Measurements from ENCODE around the gene ESPL1. TPM values are rescaled to one million over a fixed set of nuclear protein-coding genes. Genes with fewer than 3 reads are reported as not detected.

Gene ESPL1
- total and polyA plus RNA-seq, 2 of the 8 experiments (the other 6 are each of a cell fraction or from before 2014, with no cell fraction given): 31.8 to 52.7 TPM

- H2BK5ac ChIP-seq (ENCODE audit: low read depth, low read length): no peak overlapping the region; the same call in 1 of the 2 replicates
- H2BK120ac ChIP-seq (replicated peaks; ENCODE audit: low read depth, low read length): no peak overlapping the region
- no peaks in the 10 kb centered on the region for H3K79me2 ChIP-seq (ENCODE audit: control insufficient read depth in 1 of 2, insufficient read depth in 2 of 2, low read length in 2 of 2)
- DNase-seq (ENCODE audit: low read depth in 1 of 2, low spot score in 2 of 2): no peak
- 0 out of 2 replicates have a peak overlapping the region, but pooled peaks have one; percentile 19 for H2BK12ac ChIP-seq (ENCODE audit: low read depth, low read length)
- H3K56ac ChIP-seq (replicated peaks; ENCODE audit: insufficient read length, low read depth, low read length): no peak overlapping the region
- peak overlapping the region; percentile 97; the same call in 1 of the 2 replicates for H2BK20ac ChIP-seq (ENCODE audit: low read length)
- no peak overlapping the region for H3K23ac ChIP-seq (ENCODE audit: insufficient read length)
- H2BK15ac ChIP-seq (ENCODE audit: low read length): 0 out of 2 replicates have a peak overlapping the region, but pooled peaks have one; percentile 95
- H4K20me1 ChIP-seq (replicated peaks in 1 of 2; ENCODE audit: control insufficient read depth in 1 of 2, insufficient read depth in 2 of 2, low read length in 2 of 2): no peaks in the 10 kb centered on the region
- H3K18ac ChIP-seq (ENCODE audit: extremely low read depth, low read length): no peak overlapping the region
- WGBS, 2 experiments (ENCODE audit: extremely low coverage in 1 of 2, insufficient coverage in 1 of 2, insufficient read length in 1 of 2, insufficient replicate concordance in 2 of 2, low coverage in 1 of 2, low lambda C conversion rate in 2 of 2, missing lambda C conversion rate in 1 of 2): 75% methylated on average over 7 of the region's 7 CpGs; no CpG with 5 or more reads in 1 of the 2 experiments
- H4K5ac ChIP-seq (ENCODE audit: insufficient read length, low read depth, low read length): no peak overlapping the region
- H3K14ac ChIP-seq (ENCODE audit: insufficient read length): no peak overlapping the region
- CTCF ChIA-PET (ENCODE audit: partially characterized antibody): interaction anchor here (0.7 to 21.2 kb wide), 6 partner anchors 10 to 177 kb away, joined by 3 to 381 read pairs (median 4); partner anchors contain the start of gene AAAS
- 0 out of 2 replicates have a peak, but pooled peaks cover 4% of the 10 kb centered on the region for H3K23me2 ChIP-seq (ENCODE audit: low read depth, low read length)
- H3K4me1 ChIP-seq (replicated peaks in 1 of 4; ENCODE audit: control insufficient read depth in 3 of 4, insufficient read depth in 4 of 4, low read length in 3 of 4): peaks cover 0 to 20% (median 1%) of the 10 kb centered on the region in 4 experiments; a peak in 4 of 7 replicates
- H3K79me1 ChIP-seq (ENCODE audit: low read depth, low read length): no peaks in the 10 kb centered on the region
- POLR2A ChIA-PET (ENCODE audit: partially characterized antibody): interaction anchor here (1.0 to 2.3 kb wide), 5 partner anchors 9 to 84 kb away, joined by 3 to 19 read pairs (median 5); no protein-coding TSS in a partner anchor
- H3K27me3 ChIP-seq (replicated peaks in 1 of 4; ENCODE audit: control insufficient read depth in 3 of 4, extremely low read depth in 1 of 4, insufficient read depth in 3 of 4, low read length in 3 of 4): peaks cover 0 to 12% (median 8%) of the 10 kb centered on the region in 4 experiments; a peak in 6 of 7 replicates
- no peak overlapping the region for H4K91ac ChIP-seq (replicated peaks; ENCODE audit: insufficient read length, low read length)
- no peak overlapping the region for H3K9ac ChIP-seq (replicated peaks in 1 of 4; ENCODE audit: extremely low read depth in 1 of 4, low read depth in 3 of 4, low read length in 3 of 4)
- no peak overlapping the region for H3K27ac ChIP-seq (ENCODE audit: low read depth, low read length)
- no peaks in the 10 kb centered on the region for H3K9me3 ChIP-seq (ENCODE audit: insufficient read depth in 2 of 2, low read depth in 1 of 2, low read length in 1 of 2)
- no peak for FAIRE-seq
- H3K4me2 ChIP-seq (ENCODE audit: insufficient read depth in 1 of 2, low read depth in 2 of 2, low read length in 2 of 2): no peak overlapping the region
- H3K4ac ChIP-seq (replicated peaks; ENCODE audit: insufficient read length, low read depth, low read length): no peak overlapping the region
- H2AFZ ChIP-seq (ENCODE audit: low read length): no peak overlapping the region
- peak overlapping the region; percentile 40; the same call in 1 of the 2 replicates for H2AK5ac ChIP-seq (ENCODE audit: low read depth, low read length)
- H3K36me3 ChIP-seq (ENCODE audit: control insufficient read depth in 2 of 4, insufficient read depth in 4 of 4, low read length in 3 of 4): no peaks in the 10 kb centered on the region
- H4K8ac ChIP-seq (ENCODE audit: extremely low read depth, insufficient read depth, low read length): no peak overlapping the region; the same call in 1 of the 2 replicates
- H3K4me3 ChIP-seq (ENCODE audit: extremely low read depth in 1 of 4, insufficient read depth in 2 of 4, low read depth in 3 of 4, low read length in 4 of 4): no peak overlapping the region
- TF ChIP-seq NANOG (IDR thresholded peaks at IDR 0.05; ENCODE audit: insufficient read depth, low read depth, low read length, poor library complexity, severe bottlenecking) (no peak), SRF (IDR thresholded peaks at IDR 0.05; ENCODE audit: low read depth, low read length) (no peak), JUND (IDR thresholded peaks at IDR 0.05; ENCODE audit: low read length) (no peak), TEAD4 (IDR thresholded peaks at IDR 0.05; ENCODE audit: low read depth, low read length) (no peak), CTBP2 (IDR thresholded peaks at IDR 0.05; ENCODE audit: borderline replicate concordance, insufficient read depth, insufficient read length, low read length) (no peak), GABPA (IDR thresholded peaks at IDR 0.05; ENCODE audit: borderline replicate concordance, insufficient read depth, low read length) (no peak), TCF12 (IDR thresholded peaks at IDR 0.05; ENCODE audit: low read depth, low read length) (no peak), SUZ12 (IDR thresholded peaks at IDR 0.05; ENCODE audit: low read length) (no peak), RFX5 (IDR thresholded peaks at IDR 0.05; ENCODE audit: borderline replicate concordance, low read depth, low read length) (no peak), CHD1 (IDR thresholded peaks at IDR 0.05; ENCODE audit: low read depth, low read length) (no peak), FOSL1 (IDR thresholded peaks at IDR 0.05; ENCODE audit: insufficient read depth, low read depth, low read length) (no peak), CHD2 (IDR thresholded peaks at IDR 0.05; ENCODE audit: low read length) (no peak), KDM5A (IDR thresholded peaks at IDR 0.05; ENCODE audit: low read length) (no peak), BACH1 (IDR thresholded peaks at IDR 0.05; ENCODE audit: low read length) (no peak)
These were observed 65.7 kb downstream of the ESPL1 start for GRCh38 chr12:53333845-53334244.
